ENCODE measurements around the gene BEND3.

BEND3 gene

DNA sequence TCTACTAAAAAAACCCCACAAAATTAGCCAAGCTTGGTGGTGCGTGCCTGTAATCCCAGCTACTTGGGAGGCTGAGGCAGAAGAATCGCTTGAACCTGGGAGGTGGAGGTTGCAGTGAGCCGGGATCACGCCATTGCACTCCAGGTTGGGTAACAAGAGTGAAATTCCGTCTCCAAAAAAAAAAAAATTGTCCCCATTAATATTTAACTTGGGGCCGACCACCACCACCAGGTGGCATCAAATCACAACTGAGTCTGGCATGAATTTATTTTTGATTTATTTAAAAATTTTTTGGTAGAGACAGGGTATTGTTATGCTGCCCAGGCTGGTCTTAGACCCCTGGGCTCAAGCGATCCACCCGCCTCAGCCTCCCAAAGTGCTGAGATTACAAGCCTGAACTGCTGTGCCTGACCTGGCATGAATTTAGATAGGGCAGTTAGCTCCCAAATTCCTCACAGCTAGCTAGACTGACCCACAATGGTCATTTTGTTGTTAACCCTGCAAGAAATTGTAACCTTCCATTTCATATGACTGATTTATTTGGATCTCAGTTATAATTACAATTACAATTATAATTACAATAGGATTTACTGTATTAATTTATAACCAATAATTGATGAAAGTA, 17.1 kb upstream of the BEND3 start:
- peaks cover 16% of the 10 kb centered on the region for H3F3A ChIP-seq (ENCODE audit: insufficient read depth, low read length)
- H3K9ac ChIP-seq (ENCODE audit: low read length): no peak overlapping the region
- no peaks in the 10 kb centered on the region for H3K36me3 ChIP-seq (replicated peaks; ENCODE audit: insufficient read depth, low read length)
- H3K4me3 ChIP-seq (ENCODE audit: low read length): no peak overlapping the region
- no peak overlapping the region for H2AFZ ChIP-seq (ENCODE audit: low read length)
- TF ChIP-seq EZH2phosphoT487 (IDR thresholded peaks at IDR 0.05; ENCODE audit: low read length): no peak
- TF ChIP-seq, protein P1, sequence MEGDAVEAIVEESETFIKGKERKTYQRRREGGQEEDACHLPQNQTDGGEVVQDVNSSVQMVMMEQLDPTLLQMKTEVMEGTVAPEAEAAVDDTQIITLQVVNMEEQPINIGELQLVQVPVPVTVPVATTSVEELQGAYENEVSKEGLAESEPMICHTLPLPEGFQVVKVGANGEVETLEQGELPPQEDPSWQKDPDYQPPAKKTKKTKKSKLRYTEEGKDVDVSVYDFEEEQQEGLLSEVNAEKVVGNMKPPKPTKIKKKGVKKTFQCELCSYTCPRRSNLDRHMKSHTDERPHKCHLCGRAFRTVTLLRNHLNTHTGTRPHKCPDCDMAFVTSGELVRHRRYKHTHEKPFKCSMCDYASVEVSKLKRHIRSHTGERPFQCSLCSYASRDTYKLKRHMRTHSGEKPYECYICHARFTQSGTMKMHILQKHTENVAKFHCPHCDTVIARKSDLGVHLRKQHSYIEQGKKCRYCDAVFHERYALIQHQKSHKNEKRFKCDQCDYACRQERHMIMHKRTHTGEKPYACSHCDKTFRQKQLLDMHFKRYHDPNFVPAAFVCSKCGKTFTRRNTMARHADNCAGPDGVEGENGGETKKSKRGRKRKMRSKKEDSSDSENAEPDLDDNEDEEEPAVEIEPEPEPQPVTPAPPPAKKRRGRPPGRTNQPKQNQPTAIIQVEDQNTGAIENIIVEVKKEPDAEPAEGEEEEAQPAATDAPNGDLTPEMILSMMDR (IDR thresholded peaks at IDR 0.05; ENCODE audit: low read length): peak; percentile 48
- no peak overlapping the region for H3K27ac ChIP-seq (ENCODE audit: low read length)
- no peaks in the 10 kb centered on the region for H3K9me3 ChIP-seq (replicated peaks; ENCODE audit: insufficient read depth, low read length)
- no peaks in the 10 kb centered on the region for H3K9me2 ChIP-seq (replicated peaks; ENCODE audit: insufficient read depth, low read length)
- H3K4me1 ChIP-seq (ENCODE audit: low read length): peaks cover 21% of the 10 kb centered on the region
- H3K27me3 ChIP-seq (replicated peaks; ENCODE audit: insufficient read depth, low read length): no peaks in the 10 kb centered on the region
- no peaks in the 10 kb centered on the region for H3K79me2 ChIP-seq (ENCODE audit: low read length)
- DNase-seq: peak; percentile 49
- H4K20me1 ChIP-seq (ENCODE audit: insufficient read depth, low read length): no peaks in the 10 kb centered on the region
- H3K4me2 ChIP-seq (ENCODE audit: low read depth, low read length): no peak overlapping the region

DNA sequence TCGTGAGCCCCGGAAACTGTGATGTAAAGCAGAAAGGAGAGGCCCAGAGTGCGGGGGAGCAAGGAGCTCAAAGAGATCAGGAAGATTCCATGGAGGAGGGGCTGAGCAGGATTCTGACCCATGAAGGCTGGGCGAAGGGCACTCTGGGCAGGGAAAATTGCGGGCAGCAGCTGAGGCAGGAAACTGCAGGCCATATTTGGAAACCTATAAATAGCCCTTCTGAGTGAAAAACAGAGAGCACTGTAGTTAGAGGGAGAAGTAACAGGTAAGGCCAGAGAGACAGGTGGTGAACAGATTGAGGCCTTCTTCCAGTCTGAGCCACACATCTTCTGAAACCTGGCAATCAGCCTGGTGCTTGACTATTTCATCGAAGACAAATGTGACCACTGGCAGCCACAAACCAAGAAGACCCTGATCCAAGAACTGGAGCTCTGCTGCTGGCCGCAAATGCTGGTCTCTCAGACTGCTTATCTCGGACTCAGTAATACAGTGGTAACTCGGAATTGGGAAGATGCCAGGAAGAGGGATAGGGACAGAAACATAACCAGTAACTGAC, 14.1 kb upstream of the BEND3 start:
- no peaks in the 10 kb centered on the region for H3K79me2 ChIP-seq (ENCODE audit: low read length)
- TF ChIP-seq, protein P1 (IDR thresholded peaks at IDR 0.05; ENCODE audit: low read length): no peak
- no peak for TF ChIP-seq EZH2phosphoT487 (IDR thresholded peaks at IDR 0.05; ENCODE audit: low read length)
- TF ChIP-seq EZH2 (optimal IDR thresholded peaks at IDR 0.05; ENCODE audit: low read depth, low read length): no peak
- no peaks in the 10 kb centered on the region for H3K9me3 ChIP-seq (replicated peaks; ENCODE audit: insufficient read depth, low read length)
- H3K4me1 ChIP-seq (ENCODE audit: low read length): peaks cover 33% of the 10 kb centered on the region
- peak overlapping the region; percentile 88 for H3K27ac ChIP-seq (ENCODE audit: low read length)
- H3K4me2 ChIP-seq (ENCODE audit: low read depth, low read length): peak overlapping the region; percentile 55
- H2AFZ ChIP-seq (ENCODE audit: low read length): peak overlapping the region; percentile 89
- no peaks in the 10 kb centered on the region for H3K27me3 ChIP-seq (replicated peaks; ENCODE audit: insufficient read depth, low read length)
- no peaks in the 10 kb centered on the region for H4K20me1 ChIP-seq (ENCODE audit: insufficient read depth, low read length)
- H3K9me2 ChIP-seq (replicated peaks; ENCODE audit: insufficient read depth, low read length): no peaks in the 10 kb centered on the region
- H3F3A ChIP-seq (ENCODE audit: insufficient read depth, low read length): peaks cover 16% of the 10 kb centered on the region
- H3K36me3 ChIP-seq (replicated peaks; ENCODE audit: insufficient read depth, low read length): no peaks in the 10 kb centered on the region
- peak; percentile 77 for DNase-seq
- no peak overlapping the region for H3K4me3 ChIP-seq (ENCODE audit: low read length)
- H3K9ac ChIP-seq (ENCODE audit: low read length): peak overlapping the region; percentile 10; the same call in 1 of the 2 replicates

DNA sequence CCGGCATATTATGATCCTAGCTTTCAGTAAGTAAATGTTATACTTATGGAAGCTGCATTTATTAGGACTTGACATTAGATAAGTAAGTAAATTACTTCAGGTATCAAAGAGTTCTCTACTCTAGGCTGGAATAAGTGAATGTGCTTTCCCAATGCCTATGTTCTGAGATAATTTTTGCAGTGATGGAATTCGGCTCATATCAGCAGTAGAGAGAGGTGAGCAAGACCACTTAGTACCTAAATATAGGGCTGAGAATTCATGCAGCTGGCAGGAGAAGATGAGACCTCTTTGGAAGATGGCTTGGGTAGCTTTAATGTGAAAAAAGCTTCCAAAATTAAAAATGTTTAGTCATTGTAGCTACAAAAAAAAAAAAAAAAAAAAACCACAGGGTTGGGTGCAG, 13.3 kb upstream of the BEND3 start:
- TF ChIP-seq EZH2 (optimal IDR thresholded peaks at IDR 0.05; ENCODE audit: low read depth, low read length) (no peak), EZH2phosphoT487 (IDR thresholded peaks at IDR 0.05; ENCODE audit: low read length) (no peak)
- TF ChIP-seq, protein P1 (IDR thresholded peaks at IDR 0.05; ENCODE audit: low read length): no peak

More for the DNA sequence above, 13.3 kb upstream of the BEND3 start:
- no peak overlapping the region for H3K4me3 ChIP-seq (ENCODE audit: low read length)
- H3K9me2 ChIP-seq (replicated peaks; ENCODE audit: insufficient read depth, low read length): no peaks in the 10 kb centered on the region
- no peak overlapping the region for H3K4me2 ChIP-seq (ENCODE audit: low read depth, low read length)
- no peak for DNase-seq
- H3K9me3 ChIP-seq (replicated peaks; ENCODE audit: insufficient read depth, low read length): no peaks in the 10 kb centered on the region
- H2AFZ ChIP-seq (ENCODE audit: low read length): no peak overlapping the region
- no peaks in the 10 kb centered on the region for H3K36me3 ChIP-seq (replicated peaks; ENCODE audit: insufficient read depth, low read length)
- H4K20me1 ChIP-seq (ENCODE audit: insufficient read depth, low read length): no peaks in the 10 kb centered on the region
- H3F3A ChIP-seq (ENCODE audit: insufficient read depth, low read length): peaks cover 16% of the 10 kb centered on the region
- H3K27ac ChIP-seq (ENCODE audit: low read length): no peak overlapping the region
- H3K4me1 ChIP-seq (ENCODE audit: low read length): peaks cover 33% of the 10 kb centered on the region
- no peaks in the 10 kb centered on the region for H3K27me3 ChIP-seq (replicated peaks; ENCODE audit: insufficient read depth, low read length)
- H3K9ac ChIP-seq (ENCODE audit: low read length): no peak overlapping the region
- no peaks in the 10 kb centered on the region for H3K79me2 ChIP-seq (ENCODE audit: low read length)

Data from MM.1S (cell line).